ENCODE measurements around the gene CXCL14.
"Not testable (repeated sequence)": the region's sequence is repeated elsewhere in the genome, so short reads cannot be mapped to it uniquely, and the experiment has no call there.

The CXCL14 gene

DNA sequence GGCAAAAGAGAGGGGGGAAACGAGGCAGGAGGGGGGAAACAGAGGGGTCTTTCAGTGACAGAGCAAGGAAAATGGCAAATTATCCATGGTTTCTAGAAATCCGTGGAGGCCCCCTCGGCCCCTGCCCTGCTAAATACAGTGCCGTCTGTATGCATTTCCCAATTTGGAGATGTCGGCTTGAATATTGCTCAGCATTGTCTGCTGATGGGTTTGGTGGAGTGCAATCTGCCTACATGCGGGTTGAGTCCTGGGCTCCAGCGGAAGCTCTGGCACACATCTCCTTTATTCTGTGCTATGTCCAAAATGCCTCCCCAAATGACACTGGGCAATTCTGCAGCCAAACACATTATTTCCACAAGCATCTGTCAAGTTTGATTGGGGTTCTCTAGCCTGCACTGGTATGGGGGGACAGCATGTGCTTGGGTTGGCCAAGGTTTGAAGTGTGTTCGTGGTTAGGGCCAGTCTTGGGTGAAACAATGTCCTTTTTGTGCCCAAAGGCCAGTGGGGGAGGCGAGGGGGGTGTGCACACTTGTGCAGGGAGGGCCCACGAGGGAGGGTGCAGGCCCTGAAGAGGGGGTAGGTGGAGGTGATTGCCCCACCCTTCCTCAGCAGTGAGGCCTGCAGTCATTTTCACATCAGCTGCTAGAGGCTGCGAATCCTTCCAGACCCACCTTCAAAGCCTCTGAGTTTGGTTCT, 36.8 kb downstream of the CXCL14 start:
- no peak for DNase-seq

DNA sequence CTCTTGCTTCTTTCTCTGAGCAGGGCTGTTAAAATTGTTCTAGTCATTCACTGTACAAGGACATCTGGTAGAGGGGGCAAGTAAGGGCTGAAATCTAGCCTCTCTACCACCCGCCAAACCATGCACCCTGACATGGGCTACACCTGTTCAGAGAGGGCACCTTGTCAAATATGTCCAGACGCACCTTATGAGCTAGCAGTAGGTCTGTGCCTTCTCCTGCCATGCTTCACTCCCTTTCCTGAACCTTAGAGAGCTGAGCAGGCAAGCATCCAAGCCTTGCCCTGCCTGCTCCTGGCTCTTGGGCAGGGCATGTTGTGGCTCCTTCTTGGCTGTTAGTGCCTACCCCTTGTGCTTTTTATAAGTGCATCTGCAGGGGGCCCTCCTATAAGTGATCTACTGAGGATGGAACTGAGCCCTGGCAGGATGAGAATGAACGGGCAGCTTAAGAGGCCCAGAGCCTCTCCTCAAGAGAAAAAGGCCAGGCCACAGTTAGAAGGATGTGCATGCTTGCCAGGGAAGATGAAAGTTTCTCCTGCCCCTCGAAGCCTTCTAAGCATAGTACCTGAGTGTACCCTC, 39.3 kb downstream of the CXCL14 start:
- no peak for DNase-seq

DNA sequence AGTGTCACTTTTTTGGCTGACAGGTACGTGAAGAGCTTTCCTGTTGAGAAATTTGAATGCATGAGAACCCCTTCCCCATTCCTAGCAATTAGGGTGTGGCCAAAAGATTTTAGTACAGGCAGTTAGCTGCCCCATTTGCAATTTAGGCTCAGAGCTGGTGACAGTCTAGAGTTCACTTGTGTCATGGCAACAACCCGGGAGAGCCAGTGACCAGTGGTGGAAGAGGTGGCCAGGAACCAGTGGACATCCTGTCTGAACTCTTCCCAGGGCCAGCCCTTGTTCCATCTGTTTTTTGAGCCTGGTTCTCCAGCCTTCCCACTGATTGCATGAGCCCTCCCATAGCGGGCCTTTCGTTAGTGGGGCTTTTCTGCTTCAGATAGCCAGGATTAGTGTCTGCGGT, 40.5 kb downstream of the CXCL14 start:
- no peak for DNase-seq

DNA sequence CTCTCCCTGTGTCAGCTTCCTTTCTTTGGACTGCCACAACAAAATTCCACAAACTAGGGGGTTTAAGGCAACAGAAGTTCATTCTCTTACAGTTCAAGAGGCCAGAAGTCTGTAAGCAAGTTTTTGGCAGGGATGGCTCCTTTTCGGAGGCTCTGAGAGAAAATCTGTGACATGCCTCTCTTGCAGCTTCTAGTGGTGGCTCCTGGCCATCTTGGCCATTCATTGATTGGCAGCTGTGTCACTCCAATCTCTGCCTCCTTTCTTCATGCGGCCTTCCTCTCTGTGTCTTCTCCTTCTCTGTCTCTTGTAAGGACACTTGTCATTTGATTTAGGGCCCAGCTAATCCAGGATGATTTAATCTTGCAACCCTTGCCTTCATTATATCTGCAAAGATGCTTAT, 41.0 kb downstream of the CXCL14 start:
- DNase-seq, result no peak

DNA sequence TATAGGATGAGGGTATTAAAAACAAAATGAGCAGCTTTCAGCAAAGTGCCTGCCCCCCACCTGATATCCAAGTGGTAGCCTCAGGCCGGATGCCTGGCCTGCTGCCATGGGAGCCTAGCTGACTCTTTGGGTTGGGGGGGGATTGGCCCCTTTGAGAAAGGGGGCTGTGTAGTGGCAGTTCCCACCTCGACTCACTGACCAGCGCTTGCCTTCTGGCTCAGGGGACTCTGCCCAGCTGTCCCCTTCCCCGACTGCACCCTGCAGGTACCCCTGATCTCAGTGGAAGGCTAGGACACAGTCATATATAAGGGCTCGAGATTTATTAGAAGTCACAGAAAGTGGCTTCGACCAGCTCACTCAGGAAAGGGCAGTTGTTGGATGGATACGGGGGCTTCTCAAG, 41.5 kb downstream of the CXCL14 start:
- no peak for DNase-seq

DNA sequence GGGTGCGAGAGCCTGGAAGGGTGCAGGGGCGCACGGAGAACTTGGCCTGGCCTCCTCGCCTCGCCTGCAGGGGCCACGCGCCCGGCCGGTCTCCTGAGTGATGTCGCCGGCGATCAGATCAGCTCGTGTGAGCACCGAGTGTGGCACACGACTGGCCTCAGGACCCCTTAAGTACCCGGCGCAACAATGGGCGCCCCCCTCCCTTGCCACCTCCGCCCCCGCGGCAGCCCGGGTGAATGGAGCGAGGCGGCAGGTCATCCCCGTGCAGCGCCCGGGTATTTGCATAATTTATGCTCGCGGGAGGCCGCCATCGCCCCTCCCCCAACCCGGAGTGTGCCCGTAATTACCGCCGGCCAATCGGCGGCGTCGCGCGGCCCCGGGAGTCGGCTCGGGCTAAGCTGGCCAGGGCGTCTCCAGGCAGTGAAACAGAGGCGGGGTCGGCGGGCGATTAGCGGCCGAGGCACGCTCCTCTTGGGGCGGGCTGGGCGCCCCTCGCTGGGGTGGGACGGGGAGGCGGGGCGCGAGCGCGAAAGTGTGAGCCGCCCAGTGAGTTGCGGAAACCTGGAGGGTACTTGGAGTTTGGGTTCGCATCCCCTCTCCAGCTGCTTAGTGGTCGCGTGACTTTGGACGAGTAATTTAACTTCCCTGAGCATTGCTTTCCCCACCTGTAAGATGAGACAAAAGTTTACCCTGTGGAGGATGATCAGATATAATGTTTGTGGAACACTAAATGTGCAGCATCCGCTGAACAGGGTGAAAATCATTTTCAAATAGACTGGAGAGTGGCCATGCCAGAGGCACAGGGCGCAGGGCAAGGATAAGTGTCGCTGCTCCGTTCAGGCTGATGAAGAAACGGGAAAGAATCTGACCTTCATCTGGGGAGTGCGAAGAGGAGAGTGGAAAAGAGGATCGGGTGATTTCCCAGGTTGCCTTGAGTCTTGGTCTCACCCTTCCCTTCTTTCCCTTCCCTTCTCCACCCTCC, 42.7 kb downstream of the CXCL14 start, which contains the start of gene NEUROG1:
Gene NEUROG1, minus strand, starts transcription at position 145 of the 982 bp plus-strand sequence. CDS start 274 bp downstream, outside the sequence.
- no peak for DNase-seq

DNA sequence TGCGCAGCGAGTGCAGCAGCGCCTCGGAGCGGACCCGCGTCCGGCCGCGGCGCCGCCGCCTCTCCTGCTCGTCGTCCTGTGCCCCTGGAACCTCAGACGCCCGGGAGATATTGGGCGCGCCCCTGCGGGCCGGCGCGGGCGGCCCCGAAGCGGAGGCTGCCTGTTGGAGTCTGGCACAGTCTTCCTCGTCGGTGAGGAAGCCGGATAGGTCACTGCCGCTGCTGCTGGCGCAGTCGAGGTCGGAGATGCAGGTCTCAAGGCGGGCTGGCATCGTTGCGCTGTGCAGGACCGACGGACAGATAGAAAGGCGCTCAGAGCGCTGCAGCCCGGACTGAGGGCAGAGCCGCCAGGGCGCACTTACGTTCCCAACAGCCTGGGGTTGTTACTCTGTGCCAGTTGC, 43.4 kb downstream of the CXCL14 start:
- no peak for DNase-seq

DNA sequence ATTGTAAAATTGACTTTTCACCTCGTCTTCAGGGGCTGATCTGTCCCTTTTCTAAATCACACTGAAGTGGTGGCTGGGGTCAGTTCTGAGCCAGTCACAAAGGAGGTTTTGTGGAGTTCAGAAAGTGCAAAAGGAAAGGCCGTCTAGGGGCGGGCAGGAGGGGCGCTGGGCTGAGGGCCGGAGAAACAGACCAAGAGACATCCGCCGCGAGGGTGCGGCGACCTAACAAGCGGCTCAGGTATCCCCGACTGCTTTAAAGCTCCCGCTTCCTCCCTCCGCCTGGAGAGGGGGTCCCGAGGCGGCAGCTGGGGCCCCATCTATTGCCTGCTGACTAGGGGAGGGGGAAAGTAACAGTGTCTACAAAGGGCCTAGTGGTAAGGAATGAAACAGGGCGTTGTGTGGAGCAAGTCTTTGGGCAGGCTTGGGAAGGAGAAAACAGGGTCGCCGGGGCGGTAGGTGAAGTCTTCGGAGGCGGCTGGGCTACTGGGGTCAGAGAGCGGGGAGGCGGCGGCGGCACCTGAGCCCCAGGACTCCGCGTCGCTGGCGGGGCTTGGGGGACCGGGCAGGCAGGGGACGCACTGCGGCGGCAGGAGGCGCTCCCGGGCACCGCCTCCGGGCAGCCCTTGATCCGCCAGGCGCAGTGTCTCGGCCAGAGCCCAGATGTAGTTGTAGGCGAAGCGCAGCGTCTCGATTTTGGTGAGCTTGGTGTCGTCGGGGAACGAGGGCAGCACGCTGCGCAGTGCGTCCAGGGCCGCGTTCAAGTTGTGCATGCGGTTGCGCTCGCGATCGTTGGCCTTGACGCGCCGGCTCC, 44.0 kb downstream of the CXCL14 start:
- no peak for DNase-seq

DNA sequence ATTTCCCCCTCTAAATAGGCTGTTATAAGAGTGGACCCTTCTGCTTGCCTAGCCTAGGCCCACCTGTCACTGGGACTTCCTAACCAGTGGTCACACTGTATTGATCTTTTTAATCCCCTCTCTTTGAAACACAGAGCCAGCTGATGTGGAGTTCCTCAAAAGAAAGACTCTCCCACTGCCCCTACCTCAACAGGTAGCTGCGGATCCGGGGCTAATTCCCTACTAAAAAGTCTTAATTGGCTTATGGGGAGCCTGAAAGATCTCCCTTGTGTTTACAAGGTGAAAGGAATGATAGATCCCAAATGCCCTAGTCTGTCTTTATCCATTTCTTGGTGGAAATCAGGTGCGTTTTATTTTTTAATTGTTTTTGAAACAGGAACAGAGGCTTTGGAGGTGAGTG, 45.0 kb downstream of the CXCL14 start:
- no peak for DNase-seq

DNA sequence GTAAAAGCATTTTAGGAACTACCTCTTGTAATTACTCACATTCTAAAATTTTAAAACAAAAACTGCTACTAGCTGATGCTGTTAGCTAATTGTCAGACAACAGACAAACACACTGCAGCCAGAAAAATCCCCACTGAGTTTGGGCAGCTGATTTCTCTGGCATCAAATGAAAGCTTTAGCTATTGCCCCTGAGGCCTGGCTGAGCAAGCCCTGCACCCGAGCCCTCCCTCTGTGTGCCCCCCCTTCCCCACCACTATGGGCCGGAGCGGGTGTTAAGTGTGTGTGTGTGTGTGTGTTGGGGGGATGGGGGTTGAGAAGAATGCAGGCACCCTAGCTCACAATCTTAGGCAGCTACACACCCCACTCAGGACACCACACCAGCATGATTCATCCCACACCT, 45.5 kb downstream of the CXCL14 start:
- no peak for DNase-seq

DNA sequence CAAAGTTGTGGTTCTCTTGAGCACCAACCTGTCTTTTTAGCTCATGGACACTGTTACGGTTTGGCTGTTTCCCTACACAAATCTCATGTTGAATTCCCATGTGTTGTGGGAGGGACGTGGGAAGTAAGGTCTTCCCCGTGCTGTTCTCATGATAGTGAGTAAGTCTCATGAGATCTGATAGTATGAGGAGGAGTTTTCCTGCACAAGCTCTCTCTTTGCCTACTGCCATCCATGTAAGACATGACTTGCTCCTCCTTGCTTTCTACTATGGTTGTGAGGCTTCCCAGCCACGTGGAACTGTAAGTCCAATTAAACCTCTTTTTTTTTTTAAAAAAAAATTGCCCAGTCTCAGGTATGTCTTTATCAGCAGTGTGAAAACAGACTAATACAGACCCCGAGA, 49.2 kb downstream of the CXCL14 start:
- not testable (repeated sequence) for DNase-seq

DNA sequence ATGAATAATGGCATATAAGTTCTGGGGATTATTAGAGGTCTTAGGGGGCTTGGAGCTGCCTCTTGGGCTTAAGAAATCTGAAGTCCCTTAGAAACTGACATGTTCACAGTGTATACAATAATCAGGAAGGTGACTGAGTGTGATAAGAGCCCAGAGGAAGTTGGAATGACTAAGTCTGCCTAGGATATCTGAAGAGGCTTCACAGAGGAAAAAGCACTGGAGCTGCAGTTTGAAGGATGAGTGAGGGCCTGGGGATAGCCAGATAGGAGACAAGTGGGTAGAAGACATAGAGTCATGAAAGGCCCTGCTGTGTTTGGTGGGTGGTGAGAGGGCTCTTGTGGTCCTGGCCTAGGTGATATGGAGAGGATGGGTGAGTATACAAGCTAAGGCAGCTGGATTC, 51.9 kb downstream of the CXCL14 start:
- DNase-seq, result no peak

DNA sequence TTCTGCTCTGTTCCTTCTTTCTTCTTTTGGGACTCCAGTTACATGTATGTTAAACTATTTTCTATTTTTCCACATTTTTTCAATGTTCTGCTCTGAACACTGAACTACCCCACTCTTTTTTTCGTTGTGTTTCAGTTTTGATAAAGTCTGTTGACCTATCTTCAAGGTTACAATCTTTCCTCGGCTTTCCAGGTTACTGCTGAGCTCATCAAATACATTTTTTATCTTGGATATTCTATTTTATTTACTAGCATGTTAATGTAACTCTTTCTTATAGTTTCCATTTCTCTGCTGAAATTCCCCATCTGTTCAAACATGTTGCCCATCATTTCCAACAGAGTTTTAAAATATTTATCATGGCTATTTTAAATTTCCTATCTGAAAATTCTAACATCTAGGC, 56.8 kb downstream of the CXCL14 start:
- no peak for DNase-seq

Measured in stimulated activated CD4-positive, alpha-beta T cell treated with anti-CD3 and anti-CD28 coated beads, Interleukin-2, amount 100 ng/mL, for 24 hours (primary cell).